ENCODE measurements around the gene SEZ6L. TPM values are rescaled to one million over a fixed set of nuclear protein-coding genes. Genes with fewer than 3 reads are reported as not detected.

Gene SEZ6L
- total RNA-seq, 4 donors from 2014 or later = under 0.01 TPM; not detected in 3

GRCh38 chr22:26276529-26277160 lies 107.4 kb downstream of the SEZ6L start:
- no peak overlapping the region for H3K4me3 ChIP-seq
- no peaks in the 10 kb centered on the region for H3K9me3 ChIP-seq
- TF ChIP-seq POLR2A (IDR thresholded peaks at IDR 0.05) = no peak
- no peak for TF ChIP-seq CTCF (IDR thresholded peaks at IDR 0.05)
- H3K36me3 ChIP-seq = no peaks in the 10 kb centered on the region
- 49 to 60% methylated on average over 11 of the region's 11 CpGs for WGBS, 2 donors
- intact Hi-C loops (cut with DNase I) = no loop called here
- DNase-seq = no peak
- H3K27me3 ChIP-seq = peaks cover 0 to 72% (median 0%) of the 10 kb centered on the region in 4 donors
- H3K4me1 ChIP-seq = no peaks in the 10 kb centered on the region
- no peak overlapping the region for H3K27ac ChIP-seq

GRCh38 chr22:26281941-26282340 lies 112.7 kb downstream of the SEZ6L start:
- Histone ChIP-seq H3K27ac (no peak overlapping the region), H3K27me3 (peaks cover 0 to 65% (median 0%) of the 10 kb centered on the region in 4 donors), H3K9me3 (no peaks in the 10 kb centered on the region), H3K4me3 (no peak overlapping the region), H3K36me3 (no peaks in the 10 kb centered on the region), H3K4me1 (no peaks in the 10 kb centered on the region)
- TF ChIP-seq CTCF (IDR thresholded peaks at IDR 0.05) (no peak), POLR2A (IDR thresholded peaks at IDR 0.05) (no peak)
- 72 to 79% methylated on average over 4 of the region's 4 CpGs for WGBS, 2 donors
- no peak for DNase-seq
- intact Hi-C loops (cut with DNase I) = no loop called here

- Histone ChIP-seq H3K36me3 (no peaks in the 10 kb centered on the region), H3K27me3 (peaks cover 0 to 65% (median 0%) of the 10 kb centered on the region in 4 donors), H3K27ac (no peak overlapping the region), H3K9me3 (no peaks in the 10 kb centered on the region), H3K4me1 (no peaks in the 10 kb centered on the region), H3K4me3 (no peak overlapping the region)
- WGBS, 2 donors = 76 to 93% methylated on average over 2 of the region's 2 CpGs
- intact Hi-C loops (cut with DNase I) = no loop called here
- no peak for DNase-seq
- TF ChIP-seq CTCF (IDR thresholded peaks at IDR 0.05) = no peak
- TF ChIP-seq POLR2A (IDR thresholded peaks at IDR 0.05) = no peak
Measured at GRCh38 chr22:26283330-26283729, 114.1 kb downstream of the SEZ6L start.

GRCh38 chr22:26285632-26286031 lies 116.4 kb downstream of the SEZ6L start:
- 25 to 54% methylated on average over 5 of the region's 5 CpGs for WGBS, 2 donors
- Histone ChIP-seq H3K4me1 (no peaks in the 10 kb centered on the region), H3K27me3 (peaks cover 0 to 52% (median 0%) of the 10 kb centered on the region in 4 donors), H3K36me3 (no peaks in the 10 kb centered on the region), H3K4me3 (no peak overlapping the region), H3K27ac (no peak overlapping the region), H3K9me3 (no peaks in the 10 kb centered on the region)
- intact Hi-C loops (cut with DNase I) = no loop called here
- TF ChIP-seq CTCF (IDR thresholded peaks at IDR 0.05) = no peak
- no peak for TF ChIP-seq POLR2A (IDR thresholded peaks at IDR 0.05)
- DNase-seq = no peak

GRCh38 chr22:26286091-26286820 lies 117.0 kb downstream of the SEZ6L start:
- 51 to 61% methylated on average over 10 of the region's 10 CpGs for WGBS, 2 donors
- Histone ChIP-seq H3K9me3 (no peaks in the 10 kb centered on the region), H3K4me1 (no peaks in the 10 kb centered on the region), H3K36me3 (no peaks in the 10 kb centered on the region), H3K27me3 (peaks cover 0 to 48% (median 0%) of the 10 kb centered on the region in 4 donors), H3K4me3 (no peak overlapping the region), H3K27ac (no peak overlapping the region)
- intact Hi-C loops (cut with DNase I) = no loop called here
- TF ChIP-seq CTCF (IDR thresholded peaks at IDR 0.05) = no peak
- no peak for DNase-seq
